Neuronal stem cell (in vitro differentiated cells): ENCODE results near the gene GAS7.
A peak's percentile ranks its signal among the peaks of the same experiment; 100 is the strongest.

ENCODE experiments used
- DNase-seq: peaks from one replicate; pipeline ENCODE4 v3.0.0-alpha.2; 2013; ENCODE audit warnings: low spot score
- H2AFZ ChIP-seq: one replicate; pipeline ENCODE4 v1.6.1; 2013; ENCODE audit warnings: mild to moderate bottlenecking, low read length, inconsistent platforms
- H2AK5ac ChIP-seq: 2 replicates; pipeline ENCODE4 v1.6.1; 2013; ENCODE audit warnings: low read depth, mild to moderate bottlenecking, inconsistent platforms, low read length, moderate library complexity, mixed read lengths
- H2BK120ac ChIP-seq: 2 replicates; pipeline ENCODE4 v1.6.1; 2013; ENCODE audit warnings: low read depth, mild to moderate bottlenecking, inconsistent platforms, low read length, moderate library complexity, mixed read lengths
- H2BK12ac ChIP-seq: one replicate; pipeline ENCODE4 v1.6.1; 2013; ENCODE audit warnings: low read length, inconsistent platforms
- H2BK15ac ChIP-seq: 2 replicates; pipeline ENCODE4 v1.6.1; 2013; ENCODE audit warnings: mild to moderate bottlenecking, low read length, inconsistent platforms, mixed read lengths
- H2BK5ac ChIP-seq: one replicate; pipeline ENCODE4 v1.6.1; 2013; ENCODE audit warnings: inconsistent platforms, mild to moderate bottlenecking, low read length, moderate library complexity
- H3K14ac ChIP-seq: one replicate; pipeline ENCODE4 v1.6.1; 2013; ENCODE audit warnings: low read length, inconsistent platforms
- H3K18ac ChIP-seq: 2 replicates; pipeline ENCODE4 v1.6.1; 2013; ENCODE audit warnings: low read length, inconsistent platforms
- H3K23ac ChIP-seq: 2 replicates; pipeline ENCODE4 v1.6.1; 2013; ENCODE audit warnings: low read depth, mild to moderate bottlenecking, mixed read lengths, low read length, inconsistent platforms; ENCODE audit not compliant: poor library complexity
- H3K27ac ChIP-seq: replicated peaks from 3 replicates; pipeline ENCODE4 v1.5.1; 2013; ENCODE audit warnings: low read length, inconsistent platforms
- H3K27me3 ChIP-seq, 3 experiments: 2 replicates each; pipeline ENCODE4 v1.6.1; 2013; ENCODE audit warnings: low read length in 3 of 3, mild to moderate bottlenecking in 2 of 3, inconsistent platforms in 1 of 3, low read depth in 1 of 3, mixed read lengths in 1 of 3, moderate library complexity in 1 of 3; ENCODE audit not compliant: control insufficient read depth in 3 of 3, insufficient read depth in 3 of 3
- H3K36me3 ChIP-seq, 2 donors: replicated peaks in 1 of 2; 2 replicates each; pipeline ENCODE4 v1.6.1; 2013; ENCODE audit warnings: low read length in 2 of 2; ENCODE audit not compliant: control insufficient read depth in 2 of 2, insufficient read depth in 2 of 2
- H3K4ac ChIP-seq: 2 replicates; pipeline ENCODE4 v1.6.1; 2013; ENCODE audit warnings: inconsistent platforms, mild to moderate bottlenecking, low read length, moderate library complexity
- H3K4me1 ChIP-seq, 2 donors: 1 replicate in 1 of 2; 2 replicates in 1 of 2; pipeline ENCODE4 v1.6.1; 2013; ENCODE audit warnings: low read length in 2 of 2, low read depth in 1 of 2; ENCODE audit not compliant: control insufficient read depth in 2 of 2, insufficient read depth in 1 of 2
- H3K4me2 ChIP-seq: one replicate; pipeline ENCODE4 v1.6.1; 2013; ENCODE audit warnings: mild to moderate bottlenecking, low read length, inconsistent platforms; ENCODE audit not compliant: insufficient read depth, poor library complexity, severe bottlenecking
- H3K4me3 ChIP-seq, 2 donors: 2 replicates each; pipeline ENCODE4 v1.5.1; 2013; ENCODE audit warnings: low read length in 2 of 2, mild to moderate bottlenecking in 2 of 2, inconsistent platforms in 1 of 2, moderate library complexity in 1 of 2
- H3K79me1 ChIP-seq: one replicate; pipeline ENCODE4 v1.6.1; 2013; ENCODE audit warnings: low read depth, mild to moderate bottlenecking, inconsistent platforms, low read length, moderate library complexity
- H3K9ac ChIP-seq: one replicate; pipeline ENCODE4 v1.6.1; 2013; ENCODE audit warnings: mild to moderate bottlenecking, low read depth, low read length, inconsistent platforms; ENCODE audit not compliant: poor library complexity
- H3K9me3 ChIP-seq, 2 donors: replicated peaks in 1 of 2; 2 replicates each; pipeline versions ENCODE3 to v1.6.1; 2013; ENCODE audit warnings: low read length in 2 of 2, mild to moderate bottlenecking in 2 of 2, inconsistent platforms in 1 of 2, low read depth in 1 of 2, mixed read lengths in 1 of 2, moderate library complexity in 1 of 2; ENCODE audit not compliant: control insufficient read depth in 2 of 2, insufficient read depth in 1 of 2
- H4K8ac ChIP-seq: one replicate; pipeline ENCODE4 v1.6.1; 2013; ENCODE audit warnings: low read depth, mild to moderate bottlenecking, inconsistent platforms, low read length, moderate library complexity
- H4K91ac ChIP-seq: one replicate; pipeline ENCODE4 v1.6.1; 2013; ENCODE audit warnings: low read length, low read depth, mild to moderate bottlenecking, inconsistent platforms; ENCODE audit not compliant: poor library complexity
- WGBS, 2 donors: extraction: QIAGEN DNeasy Blood & Tissue Kit; methylation state at CpG; one replicate each; pipeline ENCODE4 v1.1.7; 2013; ENCODE audit warnings: missing lambda C conversion rate in 2 of 2, mixed read lengths in 1 of 2; ENCODE audit not compliant: insufficient read length in 2 of 2, insufficient replicate concordance in 1 of 2; ENCODE audit errors: extremely low coverage in 2 of 2; 5-methylcytosine and 5-hydroxymethylcytosine counted together

Gene GAS7

DNA sequence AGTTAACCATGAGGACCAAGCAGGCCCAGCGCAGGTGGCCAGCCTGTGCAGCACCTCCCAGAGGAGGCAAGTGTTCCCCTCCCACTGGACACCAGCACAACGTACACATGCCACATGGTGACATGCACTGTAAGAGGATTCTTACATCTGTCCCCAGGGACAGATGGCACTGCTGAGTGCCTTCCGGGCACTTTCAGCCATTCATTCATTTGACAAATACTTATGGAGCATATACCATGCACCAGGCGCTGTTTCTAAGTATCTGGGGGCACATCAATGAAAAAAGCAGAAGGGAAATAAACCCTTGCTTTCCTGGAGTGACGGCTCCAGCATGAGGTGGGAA is 79.6 kb downstream of the GAS7 start:
- Histone ChIP-seq H3K18ac (no peak overlapping the region), H3K14ac (no peak overlapping the region), H3K36me3 (no peaks in the 10 kb centered on the region), H4K8ac (no peak overlapping the region), H2AK5ac (no peak overlapping the region), H2BK12ac (no peak overlapping the region), H2BK120ac (no peak overlapping the region), H3K4ac (no peak overlapping the region), H3K4me3 (no peak overlapping the region), H3K27ac (no peak overlapping the region), H3K9ac (no peak overlapping the region), H3K79me1 (no peaks in the 10 kb centered on the region), H3K4me2 (no peak overlapping the region), H2AFZ (no peak overlapping the region), H2BK5ac (no peak overlapping the region), H4K91ac (no peak overlapping the region), H3K4me1 (peaks cover 0 to 5% of the 10 kb centered on the region in 2 donors), H3K23ac (no peak overlapping the region), H2BK15ac (no peak overlapping the region), H3K9me3 (no peaks in the 10 kb centered on the region), H3K27me3 (no peaks in the 10 kb centered on the region)
- no peak for DNase-seq
- WGBS, 2 donors, result no CpG with 5 or more reads among the region's 5 CpGs

DNA sequence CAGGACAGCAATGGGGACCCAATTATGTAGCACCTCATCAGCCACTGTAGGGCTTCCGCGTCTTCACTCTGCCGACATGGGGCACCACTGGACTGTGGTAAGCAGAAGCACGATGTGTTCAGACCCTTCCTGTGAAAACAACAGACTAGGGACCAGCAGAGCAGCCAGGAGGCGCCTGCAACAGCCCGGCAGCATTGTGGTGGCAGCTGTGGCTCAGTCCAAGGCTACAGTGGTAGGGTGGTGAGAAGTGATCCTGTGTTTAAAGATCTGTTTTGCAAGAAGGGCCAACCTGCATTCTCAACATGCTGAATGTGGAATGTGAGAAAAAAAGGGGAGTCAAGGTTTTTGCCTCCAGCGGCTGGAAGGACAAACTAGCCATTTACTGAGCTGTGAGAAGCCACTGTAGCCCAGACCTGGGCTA is 80.8 kb downstream of the GAS7 start:
- no peak overlapping the region for H3K27ac ChIP-seq
- H2BK120ac ChIP-seq, result no peak overlapping the region
- H2AFZ ChIP-seq, result no peak overlapping the region
- H3K4me1 ChIP-seq, result peaks cover 0 to 5% of the 10 kb centered on the region in 2 donors
- H3K4me2 ChIP-seq, result no peak overlapping the region
- no peak overlapping the region for H3K14ac ChIP-seq
- H3K27me3 ChIP-seq, result no peaks in the 10 kb centered on the region
- DNase-seq, result no peak
- H3K79me1 ChIP-seq, result no peaks in the 10 kb centered on the region
- no peak overlapping the region for H2BK12ac ChIP-seq
- WGBS, 2 donors, result no CpG with 5 or more reads among the region's 7 CpGs
- no peak overlapping the region for H2AK5ac ChIP-seq
- no peak overlapping the region for H4K8ac ChIP-seq
- peak overlapping the region; percentile 20 for H3K18ac ChIP-seq
- no peak overlapping the region for H3K4me3 ChIP-seq
- no peaks in the 10 kb centered on the region for H3K36me3 ChIP-seq
- no peak overlapping the region for H2BK15ac ChIP-seq
- H4K91ac ChIP-seq, result no peak overlapping the region
- no peaks in the 10 kb centered on the region for H3K9me3 ChIP-seq
- H3K9ac ChIP-seq, result no peak overlapping the region
- no peak overlapping the region for H3K23ac ChIP-seq
- H3K4ac ChIP-seq, result no peak overlapping the region
- H2BK5ac ChIP-seq, result no peak overlapping the region

DNA sequence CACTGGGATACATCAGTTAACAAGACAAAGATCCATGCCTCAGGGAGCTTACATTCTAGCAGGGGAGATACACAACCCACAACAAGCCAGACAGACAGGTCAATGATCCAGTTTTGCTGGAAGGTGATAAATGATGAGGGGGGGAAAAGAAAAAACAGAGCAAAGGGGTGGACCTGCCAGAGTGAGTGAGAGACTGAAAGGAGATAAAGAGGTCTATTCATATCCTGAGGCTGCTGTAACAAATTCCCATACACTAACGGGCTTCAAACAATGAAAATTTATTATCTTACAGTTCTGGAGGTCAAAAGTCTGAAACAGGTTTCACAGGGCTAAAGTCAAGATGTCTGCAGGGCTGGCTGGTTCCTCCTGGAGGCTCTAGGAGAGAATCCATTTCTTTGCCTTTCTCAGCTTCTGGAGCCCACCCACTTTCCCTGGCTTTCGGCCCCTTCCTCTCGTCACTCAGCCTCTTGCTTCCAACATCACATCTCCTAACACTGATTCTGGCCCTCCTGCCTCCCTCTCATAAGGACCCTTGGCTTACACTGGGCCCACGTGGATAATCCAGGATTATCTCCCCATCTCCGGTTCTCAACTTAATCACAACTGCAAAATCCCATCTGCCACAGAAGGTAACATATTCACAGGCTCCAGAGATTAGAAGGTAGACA is 81.5 kb downstream of the GAS7 start:
- no peaks in the 10 kb centered on the region for H3K36me3 ChIP-seq
- no peak overlapping the region for H2AK5ac ChIP-seq
- H3K9me3 ChIP-seq, result no peaks in the 10 kb centered on the region
- H2AFZ ChIP-seq, result no peak overlapping the region
- H2BK15ac ChIP-seq, result no peak overlapping the region
- H3K27ac ChIP-seq, result no peak overlapping the region
- no peaks in the 10 kb centered on the region for H3K79me1 ChIP-seq
- H2BK12ac ChIP-seq, result no peak overlapping the region
- no peak overlapping the region for H3K14ac ChIP-seq
- no peak overlapping the region for H3K4me3 ChIP-seq
- no peak overlapping the region for H3K4ac ChIP-seq
- no peak overlapping the region for H3K18ac ChIP-seq
- no peaks in the 10 kb centered on the region for H3K27me3 ChIP-seq
- no peak for DNase-seq
- H3K9ac ChIP-seq, result no peak overlapping the region
- H3K23ac ChIP-seq, result no peak overlapping the region
- no peak overlapping the region for H2BK120ac ChIP-seq
- H2BK5ac ChIP-seq, result no peak overlapping the region
- no CpG with 5 or more reads among the region's 5 CpGs for WGBS, 2 donors
- H4K8ac ChIP-seq, result no peak overlapping the region
- no peak overlapping the region for H3K4me2 ChIP-seq
- no peak overlapping the region for H4K91ac ChIP-seq
- H3K4me1 ChIP-seq, result peaks cover 0 to 5% of the 10 kb centered on the region in 2 donors

DNA sequence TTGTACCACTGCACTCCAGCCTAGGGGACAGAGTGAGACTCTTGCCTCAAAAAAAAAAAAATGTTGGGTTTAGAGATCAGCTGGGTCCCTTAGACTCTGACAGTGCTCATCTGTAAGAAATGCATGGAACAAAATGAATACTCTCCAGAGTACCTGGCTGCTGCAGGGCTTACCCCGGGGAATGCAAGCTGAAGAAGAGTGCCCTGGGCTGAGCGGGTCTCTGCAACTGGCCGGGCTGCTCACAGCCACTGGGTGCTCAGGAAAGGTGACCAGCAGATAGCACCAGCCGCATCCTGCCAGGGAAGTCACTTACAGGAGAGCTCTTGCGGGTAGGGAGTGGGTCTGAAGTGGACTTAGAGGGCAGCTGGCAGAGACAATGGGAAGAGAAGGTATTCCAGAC is 82.1 kb downstream of the GAS7 start:
- Histone ChIP-seq H4K8ac (no peak overlapping the region), H3K27ac (no peak overlapping the region), H3K23ac (no peak overlapping the region), H3K18ac (no peak overlapping the region), H2BK120ac (no peak overlapping the region), H3K4ac (no peak overlapping the region), H3K4me2 (no peak overlapping the region), H3K4me3 (no peak overlapping the region), H3K9ac (no peak overlapping the region), H2BK15ac (no peak overlapping the region), H2AFZ (no peak overlapping the region), H2AK5ac (no peak overlapping the region), H3K36me3 (no peaks in the 10 kb centered on the region), H3K14ac (no peak overlapping the region), H3K27me3 (no peaks in the 10 kb centered on the region), H2BK12ac (no peak overlapping the region), H4K91ac (no peak overlapping the region), H3K9me3 (no peaks in the 10 kb centered on the region), H2BK5ac (no peak overlapping the region), H3K79me1 (no peaks in the 10 kb centered on the region), H3K4me1 (peaks cover 0 to 5% of the 10 kb centered on the region in 2 donors)
- no peak for DNase-seq
- WGBS, 2 donors, result no CpG with 5 or more reads among the region's 5 CpGs
